Transverse colon (tissue), 4 donors: ENCODE measurements around the gene KRT85. TPM values are rescaled to one million over a fixed set of nuclear protein-coding genes. Genes with fewer than 3 reads are reported as not detected.

ENCODE experiments used
- DNase-seq: peaks from one replicate; pipeline ENCODE4 v3.0.0-alpha.2; 2019
- H3K27ac ChIP-seq, 4 donors: fragments of 200-600 bp; sonication (generic); 2 replicates each; pipeline ENCODE4 v1.5.1; 2016 to 2018; ENCODE audit warnings: inconsistent platforms in 4 of 4
- H3K27me3 ChIP-seq: fragments of 200-600 bp; sonication (generic); 2 replicates; pipeline ENCODE4 v1.5.1; 2017; ENCODE audit warnings: inconsistent platforms
- H3K36me3 ChIP-seq, 4 donors: fragments of 200-600 bp; sonication (generic); 2 replicates each; pipeline ENCODE4 v1.5.1; 2017 to 2019; ENCODE audit warnings: inconsistent platforms in 4 of 4
- H3K4me1 ChIP-seq, 4 donors: fragments of 200-600 bp; sonication (generic); 2 replicates each; pipeline ENCODE4 v1.5.1; 2017 to 2020; ENCODE audit warnings: inconsistent platforms in 4 of 4
- H3K4me3 ChIP-seq, 4 donors: fragments of 200-600 bp; sonication (generic); 1 replicate in 1 of 4; 2 replicates in 3 of 4; pipeline versions ENCODE4 v1.5.1 to v1.6.1; 2017 to 2019; ENCODE audit warnings: inconsistent platforms in 4 of 4
- H3K9me3 ChIP-seq, 2 donors: fragments of 200-600 bp; sonication (generic); 2 replicates each; pipeline ENCODE4 v1.5.1; 2017 to 2019; ENCODE audit warnings: inconsistent platforms in 2 of 2
- CTCF ChIP-seq, 5 experiments: fragments of 200-600 bp in 3 of 5; fragments of 450-650 bp in 2 of 5; sonication (generic) in 3 of 5; IDR thresholded peaks; 1 replicate in 2 of 5; 2 replicates in 3 of 5; pipeline ENCODE4 v1.5.1; 2016 to 2017; ENCODE audit warnings: antibody characterized with exemption in 5 of 5, inconsistent platforms in 3 of 5, mild to moderate bottlenecking in 2 of 5, moderate library complexity in 1 of 5
- EP300 ChIP-seq: sonication (generic); formaldehyde crosslinking; IDR thresholded peaks from one replicate; pipeline ENCODE4 v1.6.1; 2017; ENCODE audit warnings: antibody characterized with exemption, low read depth
- POLR2A ChIP-seq: fragments of 450-650 bp; IDR thresholded peaks from one replicate; pipeline ENCODE4 v1.6.1; 2016; ENCODE audit warnings: antibody characterized with exemption, mild to moderate bottlenecking, moderate library complexity
- POLR2AphosphoS5 ChIP-seq, 3 donors: sonication (generic); formaldehyde crosslinking; IDR thresholded peaks; one replicate each; pipeline ENCODE4 v1.6.1; 2016; ENCODE audit warnings: antibody characterized with exemption in 3 of 3
- WGBS, 2 donors: methylation state at CpG; one replicate each; pipeline ENCODE4 v1.1.5; 2018; ENCODE audit warnings: low coverage in 1 of 2; 5-methylcytosine and 5-hydroxymethylcytosine counted together
- in situ Hi-C, 4 donors: fragments of 200-750 bp; cut with MboI; loops; one replicate each; pipeline versions ENCODE4 v1.15.0 to v1.15.1; 2017; ENCODE audit warnings: low sequenced_read_pairs in 3 of 4, low pct_ligation_motif_present in 1 of 4, low pct_unique_long_range_greater_than_20kb in 1 of 4
- intact Hi-C: fragments of 100-400 bp; cut with DNase I; formaldehyde crosslinking; loops from one replicate; pipeline ENCODE4 v1.15.1; 2023; ENCODE audit warnings: low total_unique reads
- total RNA-seq, 4 donors: library from RNA; depleted of rRNA; stranded (reverse); fragments of >200 nt; gene quantifications; one replicate each; pipeline ENCODE4 v1.1.0, GENCODE V29; 2016

KRT85 gene
- total RNA-seq, 4 donors from 2014 or later: not detected

- intact Hi-C loops (no loop called here), in situ Hi-C loops (no loop called here)
- H3K36me3 ChIP-seq: no peaks in the 10 kb centered on the region
- no peaks in the 10 kb centered on the region for H3K9me3 ChIP-seq
- no peak for TF ChIP-seq CTCF (IDR thresholded peaks at IDR 0.05)
- no peak for TF ChIP-seq EP300
- 60 to 76% methylated on average over 1 to 35 of the region's 35 CpGs for WGBS, 2 donors
- no peak within 1 kb of the TSS for H3K27ac ChIP-seq
- no peak within 1 kb of the TSS for H3K4me3 ChIP-seq
- DNase-seq: no peak
- peaks cover 14% of the 10 kb centered on the region for H3K27me3 ChIP-seq
- H3K4me1 ChIP-seq: peaks cover 0 to 4% (median 0%) of the 10 kb centered on the region in 4 donors
Observed at GRCh38 chr12:52320784-52321400, 46.4 kb downstream of the KRT85 start, which contains the start of gene KRT83. KRT83 (minus strand) TSS chr12:52321398; CDS start chr12:52321335, 63 bp downstream.

- WGBS, 2 donors: 57 to 79% methylated on average over 5 to 11 of the region's 11 CpGs
- Histone ChIP-seq H3K27me3 (peaks cover 14% of the 10 kb centered on the region), H3K4me3 (no peak overlapping the region), H3K4me1 (peaks cover 0 to 4% (median 0%) of the 10 kb centered on the region in 4 donors), H3K9me3 (no peaks in the 10 kb centered on the region), H3K27ac (no peak overlapping the region), H3K36me3 (no peaks in the 10 kb centered on the region)
- intact Hi-C loops (no loop called here), in situ Hi-C loops (no loop called here)
- no peak for DNase-seq
- TF ChIP-seq EP300: no peak
- no peak for TF ChIP-seq POLR2A
- no peak for TF ChIP-seq CTCF (IDR thresholded peaks at IDR 0.05)
- no peak for TF ChIP-seq POLR2AphosphoS5 (IDR thresholded peaks at IDR 0.05)
Observed at GRCh38 chr12:52319097-52319496, 48.2 kb downstream of the KRT85 start.

- Histone ChIP-seq H3K36me3 (no peaks in the 10 kb centered on the region), H3K27ac (no peak overlapping the region), H3K27me3 (peaks cover 14% of the 10 kb centered on the region), H3K4me3 (no peak overlapping the region), H3K9me3 (no peaks in the 10 kb centered on the region), H3K4me1 (peaks cover 0 to 4% (median 0%) of the 10 kb centered on the region in 4 donors)
- 83% methylated on average over 11 of the region's 11 CpGs; no CpG with 5 or more reads in 1 of the 2 donors for whole genome bisulfite sequencing, 2 donors
- TF ChIP-seq POLR2AphosphoS5 (IDR thresholded peaks at IDR 0.05) (no peak), CTCF (IDR thresholded peaks at IDR 0.05) (no peak), EP300 (no peak), POLR2A (no peak)
- in situ Hi-C loops (no loop called here), intact Hi-C loops (no loop called here)
- DNase-seq: no peak
Observed at GRCh38 chr12:52318241-52318990, 48.9 kb downstream of the KRT85 start.

- no peak for TF ChIP-seq EP300
- TF ChIP-seq POLR2AphosphoS5 (IDR thresholded peaks at IDR 0.05): no peak
- no peak for TF ChIP-seq POLR2A
- TF ChIP-seq CTCF (IDR thresholded peaks at IDR 0.05): no peak
- H3K4me3 ChIP-seq: no peak overlapping the region
- in situ Hi-C loops (no loop called here), intact Hi-C loops (no loop called here)
- H3K27ac ChIP-seq: no peak overlapping the region
- H3K9me3 ChIP-seq: no peaks in the 10 kb centered on the region
- H3K36me3 ChIP-seq: no peaks in the 10 kb centered on the region
- H3K4me1 ChIP-seq: peaks cover 0 to 4% (median 0%) of the 10 kb centered on the region in 4 donors
- 84% methylated on average over 12 of the region's 12 CpGs; no CpG with 5 or more reads in 1 of the 2 donors for WGBS, 2 donors
- H3K27me3 ChIP-seq: peaks cover 14% of the 10 kb centered on the region
- DNase-seq: no peak
Observed at GRCh38 chr12:52317468-52318052, 49.7 kb downstream of the KRT85 start.
